Neural cell (in vitro differentiated cells): ENCODE measurements around the gene DBX1.

Source experiments
- CTCF ChIP-seq: fragments of 450-650 bp; IDR thresholded peaks from 2 replicates; pipeline ENCODE4 v1.5.1; 2014; ENCODE audit warnings: antibody characterized with exemption, mild to moderate bottlenecking, moderate library complexity; ENCODE audit not compliant: poor library complexity, severe bottlenecking
- EP300 ChIP-seq: fragments of 450-650 bp; conservative IDR thresholded peaks from 2 replicates; pipeline ENCODE4 v1.6.1; 2014; ENCODE audit warnings: antibody characterized with exemption, mild to moderate bottlenecking, moderate library complexity; ENCODE audit not compliant: poor library complexity, severe bottlenecking
- EZH2 ChIP-seq: fragments of 200-600, 300-800 bp; shearing (Covaris generic), sonication (generic); IDR thresholded peaks from 2 replicates; pipeline ENCODE4 v1.6.1; 2014; ENCODE audit warnings: antibody characterized with exemption, low read length, borderline replicate concordance, mild to moderate bottlenecking; ENCODE audit not compliant: insufficient read depth, poor library complexity, severe bottlenecking
- POLR2AphosphoS5 ChIP-seq: IDR thresholded peaks from 2 replicates; pipeline ENCODE4 v1.6.1; 2012
- RAD21 ChIP-seq: fragments of 450-650 bp; conservative IDR thresholded peaks from 2 replicates; pipeline ENCODE4 v1.6.1; 2014; ENCODE audit warnings: antibody characterized with exemption, mild to moderate bottlenecking, moderate library complexity
- REST ChIP-seq: IDR thresholded peaks from 2 replicates; pipeline ENCODE4 v1.6.1; 2012; ENCODE audit warnings: borderline replicate concordance
- SMC3 ChIP-seq: fragments of 450-650 bp; conservative IDR thresholded peaks from 2 replicates; pipeline ENCODE4 v1.6.1; 2014; ENCODE audit warnings: antibody characterized with exemption, mild to moderate bottlenecking, moderate library complexity; ENCODE audit not compliant: poor library complexity
- TAF1 ChIP-seq: IDR thresholded peaks from 2 replicates; pipeline ENCODE4 v1.6.1; 2012; ENCODE audit warnings: low read depth

GRCh38 chr11:20207781-20208621 is 47.7 kb upstream of the DBX1 start:
- TF ChIP-seq CTCF, result no peak
- TF ChIP-seq SMC3, result no peak
- no peak for TF ChIP-seq RAD21
- no peak for TF ChIP-seq EZH2
- no peak for TF ChIP-seq TAF1
- no peak for TF ChIP-seq POLR2AphosphoS5
- TF ChIP-seq EP300, result no peak
- no peak for TF ChIP-seq REST
